Small intestine (tissue), 7 donors: ENCODE data around the gene TMPRSS13. TPM values are rescaled to one million over a fixed set of nuclear protein-coding genes. Genes with fewer than 3 reads are reported as not detected.
A peak's percentile ranks its signal among the peaks of the same experiment; 100 is the strongest.

Experiments used
- DNase-seq, 2 donors: peaks; one replicate each; pipeline versions ENCODE4 v3.0.0 to v3.0.0-alpha.2; 2013
- FAIRE-seq: peaks from 2 replicates; lab custom pipeline; 2012; peaks lifted over from hg19 to GRCh38; lab: Jason Lieb, UNC
- H3K27ac ChIP-seq, 3 donors: one replicate each; pipeline ENCODE4 v1.5.1; 2013; ENCODE audit warnings: low read length in 2 of 3, mild to moderate bottlenecking in 2 of 3, control low read depth in 1 of 3, inconsistent platforms in 1 of 3, low read depth in 1 of 3, moderate library complexity in 1 of 3
- H3K27me3 ChIP-seq, 3 donors: one replicate each; pipeline ENCODE4 v1.6.1; 2013; ENCODE audit warnings: low read length in 3 of 3, inconsistent platforms in 1 of 3; ENCODE audit not compliant: control insufficient read depth in 3 of 3, insufficient read depth in 3 of 3
- H3K36me3 ChIP-seq, 3 donors: one replicate each; pipeline ENCODE4 v1.6.1; 2013; ENCODE audit warnings: low read length in 3 of 3, inconsistent platforms in 1 of 3, low read depth in 1 of 3, mild to moderate bottlenecking in 1 of 3, moderate library complexity in 1 of 3; ENCODE audit not compliant: control insufficient read depth in 3 of 3, insufficient read depth in 2 of 3
- H3K4me1 ChIP-seq, 3 donors: one replicate each; pipeline ENCODE4 v1.6.1; 2013; ENCODE audit warnings: low read length in 2 of 3, inconsistent platforms in 1 of 3, low read depth in 1 of 3, mild to moderate bottlenecking in 1 of 3, moderate library complexity in 1 of 3; ENCODE audit not compliant: control insufficient read depth in 3 of 3, insufficient read depth in 2 of 3
- H3K4me3 ChIP-seq, 3 donors: one replicate each; pipeline ENCODE4 v1.5.1; 2013; ENCODE audit warnings: low read length in 3 of 3, control low read depth in 1 of 3, inconsistent platforms in 1 of 3, low read depth in 1 of 3, mild to moderate bottlenecking in 1 of 3, moderate library complexity in 1 of 3
- H3K9me3 ChIP-seq, 2 donors: one replicate each; pipeline ENCODE4 v1.6.1; 2013; ENCODE audit warnings: low read depth in 1 of 2, low read length in 1 of 2; ENCODE audit not compliant: control insufficient read depth in 2 of 2, insufficient read depth in 1 of 2
- WGBS, 3 donors: extraction: QIAGEN DNeasy Blood & Tissue Kit; methylation state at CpG; one replicate each; pipeline ENCODE4 v1.1.7; 2013; 5-methylcytosine and 5-hydroxymethylcytosine counted together
- polyA plus RNA-seq, 4 donors: library from polyadenylated mRNA; stranded (reverse) in 3 of 4; unstranded in 1 of 4; fragments of 200-250 nt in 3 of 4; fragments of 120-200 nt in 1 of 4; gene quantifications; one replicate each; pipeline versions ENCODE4 v1.2.1 to v1.2.3, GENCODE V29; 2013
- donor health status: healthy with polysubstance abuse.
- donor health status: control.
- donor health status: control.
- donor health status: Bipolar disorder and iron deficiency.
- donor health status: healthy.

Gene TMPRSS13
- polyA plus RNA-seq, 4 donors, result 0.18 to 6.8 TPM; not detected in 2

GRCh38 chr11:117923275-117923674, 5.9 kb downstream of the TMPRSS13 start:
- Histone ChIP-seq H3K4me1 (peaks cover 0 to 12% (median 0%) of the 10 kb centered on the region in 3 donors), H3K4me3 (no peak overlapping the region), H3K36me3 (no peaks in the 10 kb centered on the region), H3K27me3 (no peaks in the 10 kb centered on the region), H3K9me3 (no peaks in the 10 kb centered on the region), H3K27ac (no peak overlapping the region)
- FAIRE-seq (no peak), DNase-seq (no peak)
- WGBS, 3 donors, result 89 to 96% (median 90%) methylated on average over 4 of the region's 4 CpGs

- no peaks in the 10 kb centered on the region for H3K27me3 ChIP-seq
- no peaks in the 10 kb centered on the region for H3K9me3 ChIP-seq
- no peak for FAIRE-seq
- WGBS, 3 donors, result 92 to 95% (median 94%) methylated on average over 5 of the region's 5 CpGs
- H3K27ac ChIP-seq, result no peak overlapping the region
- DNase-seq, result no peak
- H3K36me3 ChIP-seq, result no peaks in the 10 kb centered on the region
- H3K4me3 ChIP-seq, result no peak overlapping the region
- H3K4me1 ChIP-seq, result peaks cover 0 to 12% (median 0%) of the 10 kb centered on the region in 3 donors
Observed at GRCh38 chr11:117921893-117922292, 7.3 kb downstream of the TMPRSS13 start.

- FAIRE-seq (no peak), DNase-seq (no peak)
- WGBS, 3 donors, result 96 to 100% (median 96%) methylated on average over 2 of the region's 2 CpGs
- peaks cover 0 to 12% (median 0%) of the 10 kb centered on the region in 3 donors for H3K4me1 ChIP-seq
- H3K27ac ChIP-seq, result no peak overlapping the region
- H3K9me3 ChIP-seq, result no peaks in the 10 kb centered on the region
- no peak overlapping the region for H3K4me3 ChIP-seq
- H3K36me3 ChIP-seq, result no peaks in the 10 kb centered on the region
- H3K27me3 ChIP-seq, result no peaks in the 10 kb centered on the region
Observed at GRCh38 chr11:117921456-117921855, 7.7 kb downstream of the TMPRSS13 start.

- peaks cover 0 to 2% (median 0%) of the 10 kb centered on the region in 3 donors for H3K36me3 ChIP-seq
- FAIRE-seq (no peak), DNase-seq (peak in 1 of 2 donors; percentile 69)
- no peak overlapping the region for H3K4me3 ChIP-seq
- 55 to 67% (median 61%) methylated on average over 4 of the region's 4 CpGs for WGBS, 3 donors
- peak overlapping the region in 1 of 3 donors; percentile 52 for H3K27ac ChIP-seq
- H3K9me3 ChIP-seq, result no peaks in the 10 kb centered on the region
- H3K27me3 ChIP-seq, result no peaks in the 10 kb centered on the region
- peaks cover 0 to 27% (median 1%) of the 10 kb centered on the region in 3 donors for H3K4me1 ChIP-seq
Observed at GRCh38 chr11:117919781-117920221, 9.4 kb downstream of the TMPRSS13 start.

GRCh38 chr11:117919341-117919740, 9.9 kb downstream of the TMPRSS13 start:
- Histone ChIP-seq H3K4me1 (peaks cover 0 to 31% (median 1%) of the 10 kb centered on the region in 3 donors), H3K36me3 (peaks cover 0 to 2% (median 0%) of the 10 kb centered on the region in 3 donors), H3K4me3 (no peak overlapping the region), H3K27ac (peak overlapping the region in 1 of 3 donors; percentile 52), H3K9me3 (no peaks in the 10 kb centered on the region), H3K27me3 (no peaks in the 10 kb centered on the region)
- no peak for FAIRE-seq
- 4 to 35% (median 13%) methylated on average over 4 of the region's 4 CpGs for WGBS, 3 donors
- no peak for DNase-seq

GRCh38 chr11:117918366-117919255, 10.6 kb downstream of the TMPRSS13 start:
- Histone ChIP-seq H3K4me1 (peaks cover 0 to 38% (median 1%) of the 10 kb centered on the region in 3 donors), H3K9me3 (no peaks in the 10 kb centered on the region), H3K4me3 (no peak overlapping the region), H3K27ac (no peak overlapping the region), H3K27me3 (no peaks in the 10 kb centered on the region), H3K36me3 (peaks cover 0 to 2% (median 0%) of the 10 kb centered on the region in 3 donors)
- WGBS, 3 donors, result 86 to 93% (median 90%) methylated on average over 17 of the region's 17 CpGs
- DNase-seq (no peak), FAIRE-seq (no peak)

GRCh38 chr11:117917591-117918151, 11.5 kb downstream of the TMPRSS13 start:
- DNase-seq (no peak), FAIRE-seq (no peak)
- peaks cover 0 to 2% (median 0%) of the 10 kb centered on the region in 3 donors for H3K36me3 ChIP-seq
- H3K9me3 ChIP-seq, result no peaks in the 10 kb centered on the region
- no peak overlapping the region for H3K27ac ChIP-seq
- H3K4me3 ChIP-seq, result no peak overlapping the region
- no peaks in the 10 kb centered on the region for H3K27me3 ChIP-seq
- peaks cover 0 to 42% (median 1%) of the 10 kb centered on the region in 3 donors for H3K4me1 ChIP-seq
- WGBS, 3 donors, result 90 to 95% (median 93%) methylated on average over 5 of the region's 5 CpGs

- 89 to 95% (median 92%) methylated on average over 11 of the region's 11 CpGs for WGBS, 3 donors
- DNase-seq (no peak), FAIRE-seq (no peak)
- Histone ChIP-seq H3K4me3 (no peak overlapping the region), H3K27me3 (no peaks in the 10 kb centered on the region), H3K9me3 (no peaks in the 10 kb centered on the region), H3K36me3 (peaks cover 0 to 2% (median 0%) of the 10 kb centered on the region in 3 donors), H3K4me1 (peaks cover 0 to 42% (median 1%) of the 10 kb centered on the region in 3 donors), H3K27ac (no peak overlapping the region)
Observed at GRCh38 chr11:117916956-117917355, 12.2 kb downstream of the TMPRSS13 start.
